ENCODE results near the gene OTOF. TPM values are rescaled to one million over a fixed set of nuclear protein-coding genes. Genes with fewer than 3 reads are reported as not detected.
A peak's percentile ranks its signal among the peaks of the same experiment; 100 is the strongest.

OTOF gene
- total RNA-seq, 1 donor from 2014 or later, result not detected

DNA sequence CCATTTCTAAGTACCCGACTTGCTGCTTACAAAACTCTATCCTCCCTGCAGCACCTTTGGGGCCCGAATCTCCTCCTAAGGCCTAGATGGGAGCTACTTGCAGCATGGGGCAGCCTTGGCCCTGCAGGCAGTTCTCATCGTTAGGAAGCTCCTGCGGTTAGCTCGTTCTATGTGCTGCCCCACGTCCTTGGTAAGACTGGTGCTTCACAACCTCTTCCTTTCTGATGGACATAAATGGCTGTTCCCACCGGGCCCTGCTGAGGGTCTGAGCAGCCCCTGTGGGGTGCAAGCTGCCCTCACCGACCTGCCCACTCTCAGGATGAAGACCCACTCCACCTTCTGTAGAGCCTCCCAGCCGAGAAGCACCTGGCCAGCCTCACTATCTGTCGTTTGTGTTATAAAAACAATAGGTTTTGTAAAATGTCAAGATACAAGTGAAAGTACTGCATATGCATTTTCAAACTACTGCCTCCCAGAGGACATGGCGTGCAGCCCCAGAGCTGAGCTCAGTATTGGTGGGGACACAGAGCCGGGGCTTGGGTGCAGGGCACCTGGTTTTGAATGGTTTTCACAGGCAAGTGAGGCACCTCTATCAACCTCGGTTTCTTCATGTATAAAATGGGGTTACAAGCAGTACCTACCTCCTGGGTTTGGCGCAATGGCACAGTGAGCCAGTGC, 19.4 kb downstream of the OTOF start:
- peak in 1 of 2 donors; percentile 44 for DNase-seq (ENCODE audit: low spot score in 2 of 2)
- intact Hi-C loops (cut with DNase I), result no loop called here
- Histone ChIP-seq H3K4me3 (no peak overlapping the region), H3K27me3 (no peaks in the 10 kb centered on the region), H3K27ac (no peak overlapping the region), H3K9me3 (no peaks in the 10 kb centered on the region), H3K4me1 (no peaks in the 10 kb centered on the region), H3K36me3 (no peaks in the 10 kb centered on the region)
- TF ChIP-seq, protein P1, sequence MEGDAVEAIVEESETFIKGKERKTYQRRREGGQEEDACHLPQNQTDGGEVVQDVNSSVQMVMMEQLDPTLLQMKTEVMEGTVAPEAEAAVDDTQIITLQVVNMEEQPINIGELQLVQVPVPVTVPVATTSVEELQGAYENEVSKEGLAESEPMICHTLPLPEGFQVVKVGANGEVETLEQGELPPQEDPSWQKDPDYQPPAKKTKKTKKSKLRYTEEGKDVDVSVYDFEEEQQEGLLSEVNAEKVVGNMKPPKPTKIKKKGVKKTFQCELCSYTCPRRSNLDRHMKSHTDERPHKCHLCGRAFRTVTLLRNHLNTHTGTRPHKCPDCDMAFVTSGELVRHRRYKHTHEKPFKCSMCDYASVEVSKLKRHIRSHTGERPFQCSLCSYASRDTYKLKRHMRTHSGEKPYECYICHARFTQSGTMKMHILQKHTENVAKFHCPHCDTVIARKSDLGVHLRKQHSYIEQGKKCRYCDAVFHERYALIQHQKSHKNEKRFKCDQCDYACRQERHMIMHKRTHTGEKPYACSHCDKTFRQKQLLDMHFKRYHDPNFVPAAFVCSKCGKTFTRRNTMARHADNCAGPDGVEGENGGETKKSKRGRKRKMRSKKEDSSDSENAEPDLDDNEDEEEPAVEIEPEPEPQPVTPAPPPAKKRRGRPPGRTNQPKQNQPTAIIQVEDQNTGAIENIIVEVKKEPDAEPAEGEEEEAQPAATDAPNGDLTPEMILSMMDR (IDR thresholded peaks at IDR 0.05), result no peak

DNA sequence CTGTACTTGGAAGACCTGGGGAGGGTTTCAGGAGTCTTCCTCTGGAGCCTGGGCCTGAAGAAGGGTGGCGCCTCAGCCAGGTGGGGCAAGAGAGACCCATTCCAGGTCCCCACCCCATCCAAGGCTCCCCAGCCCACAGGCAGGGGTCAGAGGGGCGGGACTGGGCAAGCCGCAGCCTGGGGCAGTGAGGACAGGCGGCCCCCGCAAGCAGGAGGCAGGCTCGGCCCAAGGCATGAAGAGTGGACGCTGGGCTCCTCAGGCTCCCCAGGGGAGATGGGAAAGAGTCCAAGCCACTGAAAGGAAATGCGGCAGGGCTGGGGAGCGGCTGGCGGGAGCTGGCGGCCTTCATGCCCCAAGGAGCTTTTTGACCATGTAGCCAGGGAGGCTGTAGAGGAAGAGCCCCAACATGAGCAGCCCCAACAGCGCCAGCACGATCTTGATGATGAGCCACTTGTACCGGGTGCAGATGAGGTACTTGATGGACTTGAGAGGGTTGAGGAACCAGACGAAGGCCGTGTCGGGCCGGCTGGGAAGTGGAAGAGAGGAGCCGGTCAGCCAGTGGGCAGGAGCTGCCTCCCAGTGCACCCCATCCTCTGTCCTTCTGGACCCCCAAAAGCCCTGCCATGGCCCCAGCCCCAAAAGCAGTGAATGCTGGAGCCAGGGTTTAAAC, 20.1 kb downstream of the OTOF start:
- Histone ChIP-seq H3K9me3 (no peaks in the 10 kb centered on the region), H3K4me1 (no peaks in the 10 kb centered on the region), H3K36me3 (no peaks in the 10 kb centered on the region), H3K27ac (no peak overlapping the region), H3K4me3 (no peak overlapping the region), H3K27me3 (no peaks in the 10 kb centered on the region)
- peak in 1 of 2 donors; percentile 41 for DNase-seq (ENCODE audit: low spot score in 2 of 2)
- TF ChIP-seq, protein P1 (IDR thresholded peaks at IDR 0.05), result no peak
- intact Hi-C loops (cut with DNase I), result no loop called here

DNA sequence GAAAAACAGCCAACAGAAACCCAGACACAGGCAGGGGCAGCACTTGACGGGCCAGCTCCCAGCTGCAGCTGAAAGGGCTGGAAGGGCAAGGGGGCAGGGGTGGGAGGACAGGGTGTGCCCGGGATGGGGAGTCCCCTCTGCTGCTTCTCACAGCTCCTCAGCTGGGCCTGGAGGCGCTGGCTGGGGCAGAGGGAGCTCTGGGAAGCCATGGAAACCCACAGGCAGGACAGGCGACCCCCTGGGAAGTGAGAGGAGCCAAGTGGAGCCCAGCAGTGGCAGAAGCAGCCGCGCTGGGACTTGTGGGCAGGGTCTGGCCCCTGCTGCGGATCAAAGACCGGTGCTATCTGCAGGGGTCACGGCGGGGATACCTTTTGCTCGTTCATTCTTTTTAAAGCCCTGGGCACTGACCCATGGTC, 20.7 kb downstream of the OTOF start:
- no peaks in the 10 kb centered on the region for H3K4me1 ChIP-seq
- intact Hi-C loops (cut with DNase I), result no loop called here
- no peak overlapping the region for H3K4me3 ChIP-seq
- no peak for DNase-seq (ENCODE audit: low spot score in 2 of 2)
- TF ChIP-seq, protein P1 (IDR thresholded peaks at IDR 0.05), result no peak
- H3K9me3 ChIP-seq, result no peaks in the 10 kb centered on the region
- no peaks in the 10 kb centered on the region for H3K27me3 ChIP-seq
- H3K27ac ChIP-seq, result no peak overlapping the region
- H3K36me3 ChIP-seq, result no peaks in the 10 kb centered on the region

DNA sequence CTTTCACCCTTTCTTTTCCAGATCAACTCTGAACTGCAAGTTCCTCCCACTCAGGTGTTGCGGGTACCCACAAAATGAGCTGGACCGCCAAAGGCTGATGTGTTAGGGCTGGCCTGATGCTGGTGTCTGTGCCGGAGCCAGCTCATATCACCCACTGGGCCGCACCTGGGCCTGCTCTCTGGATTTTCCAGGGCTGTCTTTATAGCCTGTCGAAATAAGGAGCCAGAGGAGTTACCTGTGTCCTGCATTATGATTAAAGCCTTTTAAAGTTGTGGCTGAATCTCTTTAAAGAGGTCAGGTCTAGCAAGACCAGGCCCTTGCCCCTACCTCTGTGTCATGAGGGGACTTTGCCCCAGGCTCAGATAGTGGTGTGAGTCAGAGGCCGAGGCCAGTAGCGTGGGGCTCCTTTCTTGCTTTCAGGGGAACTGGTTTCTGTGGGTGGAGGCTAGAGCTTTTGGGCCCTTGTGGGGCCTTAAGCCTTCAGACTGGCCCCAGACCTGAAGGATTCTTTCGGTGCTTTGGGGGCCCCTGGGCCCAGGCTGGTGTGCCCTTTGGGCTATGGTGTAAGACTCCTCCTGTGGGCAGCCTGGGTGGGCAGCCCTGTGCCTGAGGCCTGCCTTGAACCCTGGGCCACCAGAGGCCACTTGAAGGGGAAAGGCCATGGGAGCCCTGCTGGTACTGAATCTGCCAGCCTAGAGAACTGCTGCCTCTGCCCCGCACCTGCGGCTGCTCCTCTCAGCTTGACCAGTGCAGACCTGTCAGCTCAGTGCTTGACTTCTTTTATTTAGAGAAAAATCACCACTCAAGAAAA, 21.3 kb downstream of the OTOF start:
- no peaks in the 10 kb centered on the region for H3K9me3 ChIP-seq
- intact Hi-C loops (cut with DNase I), result no loop called here
- no peak overlapping the region for H3K27ac ChIP-seq
- no peaks in the 10 kb centered on the region for H3K4me1 ChIP-seq
- peak in 1 of 2 donors; percentile 53 for DNase-seq (ENCODE audit: low spot score in 2 of 2)
- no peak overlapping the region for H3K4me3 ChIP-seq
- H3K27me3 ChIP-seq, result no peaks in the 10 kb centered on the region
- TF ChIP-seq, protein P1 (IDR thresholded peaks at IDR 0.05), result no peak
- H3K36me3 ChIP-seq, result no peaks in the 10 kb centered on the region

DNA sequence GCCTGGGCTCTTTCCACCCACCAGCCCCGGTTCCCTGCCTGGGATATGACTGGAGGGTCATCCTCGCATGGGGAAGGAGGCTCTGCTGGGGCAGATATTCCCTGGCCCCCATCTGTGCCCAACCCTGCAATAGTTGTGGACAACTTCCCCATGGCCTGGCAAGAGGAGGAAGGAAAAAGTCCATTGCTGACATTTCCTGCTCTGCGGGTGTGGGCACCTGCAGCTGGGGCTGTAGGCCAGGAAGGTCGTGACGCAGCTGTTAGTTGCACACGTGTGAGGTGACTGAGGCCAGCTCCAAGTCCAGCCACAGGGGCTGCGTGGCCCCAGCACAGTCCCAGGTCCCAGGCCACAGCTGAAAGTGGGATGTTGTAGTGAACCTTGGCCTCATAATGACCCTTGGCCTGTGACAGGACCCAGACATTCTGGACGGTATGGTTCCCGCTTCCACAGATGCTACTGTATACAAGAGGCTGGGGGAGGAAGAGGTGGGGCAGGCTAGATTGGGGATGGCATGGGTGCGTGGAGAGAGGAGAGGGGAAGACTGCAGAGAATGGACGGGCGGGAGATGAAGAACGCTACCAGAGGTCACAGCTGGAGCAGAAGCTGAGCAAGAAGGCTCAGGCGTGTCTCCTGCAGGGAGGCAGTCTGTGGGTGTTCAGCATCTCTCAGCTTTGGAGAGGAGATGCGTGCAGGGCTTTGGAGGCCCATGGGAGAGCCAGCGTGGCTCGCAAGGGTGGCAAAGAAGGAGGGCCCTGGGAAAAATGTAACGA, 22.1 kb downstream of the OTOF start:
- H3K27me3 ChIP-seq, result no peaks in the 10 kb centered on the region
- H3K9me3 ChIP-seq, result no peaks in the 10 kb centered on the region
- H3K27ac ChIP-seq, result no peak overlapping the region
- no peaks in the 10 kb centered on the region for H3K36me3 ChIP-seq
- intact Hi-C loops (cut with DNase I), result no loop called here
- H3K4me1 ChIP-seq, result no peaks in the 10 kb centered on the region
- TF ChIP-seq, protein P1 (IDR thresholded peaks at IDR 0.05), result no peak
- H3K4me3 ChIP-seq, result no peak overlapping the region
- peak in 1 of 2 donors; percentile 54 for DNase-seq (ENCODE audit: low spot score in 2 of 2)
